ENCODE measurements around the gene SUGCT.

Gene SUGCT

DNA sequence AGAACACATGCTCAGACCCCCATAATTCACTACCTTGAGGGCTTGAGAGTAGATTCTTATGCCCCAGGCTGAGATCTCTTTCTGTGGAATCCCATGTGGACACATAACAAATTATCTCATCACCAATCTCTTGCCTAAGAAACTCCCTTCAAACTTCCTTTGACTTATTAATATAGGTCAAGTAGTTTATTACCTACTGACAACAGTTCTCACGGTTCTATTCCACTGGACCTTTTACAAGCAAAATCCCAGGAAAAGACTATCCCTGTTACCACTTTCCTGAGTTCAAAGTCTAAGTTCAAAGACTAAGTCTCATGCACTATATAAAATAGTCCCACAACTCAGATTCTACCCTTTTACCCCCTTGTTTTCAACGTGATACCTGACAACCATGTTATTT, 754.7 kb downstream of the SUGCT start:
- DNase-seq, result no peak

- DNase-seq, result no peak
Measured at GRCh38 chr7:40890088-40890692, 755.4 kb downstream of the SUGCT start.

DNA sequence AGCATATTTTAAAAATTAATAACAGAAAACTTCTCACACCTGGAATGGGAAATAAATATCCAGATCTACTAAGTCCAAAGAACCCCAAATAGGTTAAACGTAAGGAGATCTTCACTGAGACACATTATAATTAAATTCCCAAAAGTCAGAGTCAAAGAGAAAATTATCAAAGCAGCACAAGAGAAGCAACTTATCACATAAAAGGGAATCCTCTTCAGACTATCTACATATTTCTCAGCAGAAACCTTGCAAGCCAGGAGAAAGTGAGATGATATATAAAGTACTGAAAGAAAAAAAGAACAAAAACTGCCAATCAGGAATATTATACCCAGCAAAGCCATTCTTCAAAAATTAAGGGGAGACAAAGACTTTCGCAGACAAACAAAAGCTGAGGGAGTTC, 756.4 kb downstream of the SUGCT start:
- no peak for DNase-seq

GRCh38 chr7:40899151-40899550, 764.3 kb downstream of the SUGCT start:
- DNase-seq, result no peak

DNA sequence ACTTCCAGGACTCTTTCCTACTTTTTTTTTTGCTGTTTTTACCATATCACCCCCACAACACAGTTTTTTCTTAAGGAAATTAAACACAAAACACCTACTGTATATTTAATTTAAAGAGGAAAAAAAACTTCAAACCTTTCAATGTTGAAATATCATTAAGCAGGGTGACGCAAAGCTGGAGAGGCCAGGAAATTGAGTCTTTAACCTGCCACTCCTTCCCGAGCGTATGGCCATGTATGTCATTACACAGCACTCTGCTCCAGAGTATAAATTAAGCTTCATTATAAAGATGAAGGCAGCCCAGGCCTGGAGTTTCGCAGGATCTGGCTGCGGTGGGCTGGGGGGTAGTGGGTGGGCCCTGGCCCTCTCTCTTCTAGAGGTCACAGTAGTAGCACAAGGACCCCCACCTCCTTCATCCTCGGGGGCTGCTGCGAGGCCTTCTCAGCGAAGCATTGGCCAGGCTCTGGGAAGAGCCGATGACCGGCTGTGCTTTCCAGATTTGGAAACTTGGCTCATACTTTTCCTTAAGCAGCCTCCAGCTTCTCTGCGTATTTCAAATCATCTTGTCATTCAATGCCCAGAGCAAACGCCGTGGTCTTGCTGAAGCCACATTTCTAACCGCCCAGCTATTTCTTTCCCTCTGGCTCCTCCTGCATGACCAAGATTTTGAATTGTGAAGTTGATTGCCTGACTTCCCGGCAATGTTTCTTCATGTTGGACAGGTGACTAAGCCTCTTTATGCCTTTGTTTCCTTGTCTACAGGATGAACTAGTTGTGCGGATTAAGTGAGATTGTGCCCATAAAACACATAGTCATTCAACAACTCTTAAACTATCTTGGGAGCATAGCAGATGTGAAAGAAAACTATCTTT, 765.1 kb downstream of the SUGCT start:
- no peak for DNase-seq

DNA sequence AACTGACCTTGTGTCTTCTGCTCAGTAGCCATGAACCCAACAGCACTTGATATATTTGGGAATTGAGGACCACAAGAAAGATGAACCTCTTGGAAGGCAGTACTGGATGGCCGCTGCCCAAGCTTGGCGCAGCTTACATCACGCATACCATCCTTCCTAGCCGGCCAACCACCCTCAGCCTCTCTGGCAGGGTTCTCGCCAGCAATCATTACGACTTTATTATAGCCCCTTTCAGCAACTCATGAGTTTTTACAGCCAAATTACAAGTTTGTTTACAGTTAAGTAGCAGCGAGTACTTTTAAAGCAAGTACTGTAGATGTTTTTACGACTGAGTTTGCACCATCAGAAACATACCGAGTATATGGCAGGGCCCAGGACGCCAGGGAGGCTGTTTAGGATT, 769.1 kb downstream of the SUGCT start:
- no peak for DNase-seq

DNA sequence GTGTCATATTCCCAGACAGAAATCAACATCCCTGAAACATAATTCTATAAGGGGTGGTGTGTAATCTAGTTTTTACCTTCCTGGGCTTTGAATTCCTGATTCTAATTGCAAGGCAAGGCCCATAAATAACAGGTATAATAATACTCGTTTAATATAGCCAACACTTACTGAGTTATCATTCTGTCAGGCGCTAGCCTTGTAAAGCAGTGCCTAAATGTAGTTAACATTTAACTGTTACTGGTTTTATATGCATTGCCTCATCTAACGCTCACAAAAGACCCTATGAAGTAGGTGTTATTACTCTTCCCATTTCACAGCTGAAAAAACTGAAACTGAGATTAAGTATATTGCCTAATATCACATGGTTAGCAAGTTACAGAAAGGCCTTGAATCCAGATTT, 772.5 kb downstream of the SUGCT start:
- no peak for DNase-seq

GRCh38 chr7:40909346-40909980, 774.7 kb downstream of the SUGCT start:
- no peak for DNase-seq
